Measurements from ENCODE around the gene PABPN1L.
A peak's percentile ranks its signal among the peaks of the same experiment; 100 is the strongest.

The PABPN1L gene, protein sequence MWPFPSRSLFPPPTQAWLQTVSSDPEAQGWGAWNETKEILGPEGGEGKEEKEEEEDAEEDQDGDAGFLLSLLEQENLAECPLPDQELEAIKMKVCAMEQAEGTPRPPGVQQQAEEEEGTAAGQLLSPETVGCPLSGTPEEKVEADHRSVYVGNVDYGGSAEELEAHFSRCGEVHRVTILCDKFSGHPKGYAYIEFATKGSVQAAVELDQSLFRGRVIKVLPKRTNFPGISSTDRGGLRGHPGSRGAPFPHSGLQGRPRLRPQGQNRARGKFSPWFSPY

DNA sequence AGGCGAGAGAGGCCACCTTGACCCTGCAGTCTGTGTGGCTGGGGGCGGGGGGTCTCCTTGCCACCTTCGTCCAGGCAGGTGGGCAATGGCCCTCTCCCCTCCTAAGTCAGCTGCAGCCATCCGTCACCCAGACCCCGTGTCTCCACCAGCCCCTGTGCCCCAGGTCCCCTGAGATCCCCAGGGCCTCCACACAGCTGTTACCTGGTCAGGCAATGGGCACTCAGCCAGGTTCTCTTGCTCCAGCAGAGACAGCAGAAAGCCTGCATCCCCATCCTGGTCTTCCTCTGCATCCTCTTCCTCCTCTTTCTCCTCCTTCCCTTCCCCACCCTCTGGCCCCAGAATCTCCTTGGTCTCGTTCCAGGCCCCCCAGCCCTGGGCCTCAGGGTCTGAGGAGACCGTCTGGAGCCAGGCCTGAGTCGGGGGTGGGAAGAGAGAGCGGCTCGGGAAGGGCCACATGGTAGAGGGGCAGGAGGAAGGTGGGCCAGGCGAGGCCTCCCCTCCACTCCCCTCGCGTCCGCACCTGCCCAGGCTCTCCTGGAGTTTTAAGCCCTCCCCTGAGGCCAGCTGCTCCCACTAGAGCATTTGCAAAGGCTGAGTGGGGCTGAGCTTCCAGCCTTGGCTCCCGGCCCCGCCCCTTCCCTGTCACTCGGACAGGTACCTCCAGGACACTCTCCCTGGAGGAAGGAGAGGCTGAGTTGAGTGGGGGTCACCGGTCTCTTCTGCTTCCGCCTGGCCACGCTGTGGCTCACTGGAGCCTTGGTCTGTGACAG, at the start of gene PABPN1L:
PABPN1L (minus strand) TSS at position 510 of the 770 bp plus-strand sequence; CDS start at position 456, 54 bp downstream.
- no peak for DNase-seq

DNA sequence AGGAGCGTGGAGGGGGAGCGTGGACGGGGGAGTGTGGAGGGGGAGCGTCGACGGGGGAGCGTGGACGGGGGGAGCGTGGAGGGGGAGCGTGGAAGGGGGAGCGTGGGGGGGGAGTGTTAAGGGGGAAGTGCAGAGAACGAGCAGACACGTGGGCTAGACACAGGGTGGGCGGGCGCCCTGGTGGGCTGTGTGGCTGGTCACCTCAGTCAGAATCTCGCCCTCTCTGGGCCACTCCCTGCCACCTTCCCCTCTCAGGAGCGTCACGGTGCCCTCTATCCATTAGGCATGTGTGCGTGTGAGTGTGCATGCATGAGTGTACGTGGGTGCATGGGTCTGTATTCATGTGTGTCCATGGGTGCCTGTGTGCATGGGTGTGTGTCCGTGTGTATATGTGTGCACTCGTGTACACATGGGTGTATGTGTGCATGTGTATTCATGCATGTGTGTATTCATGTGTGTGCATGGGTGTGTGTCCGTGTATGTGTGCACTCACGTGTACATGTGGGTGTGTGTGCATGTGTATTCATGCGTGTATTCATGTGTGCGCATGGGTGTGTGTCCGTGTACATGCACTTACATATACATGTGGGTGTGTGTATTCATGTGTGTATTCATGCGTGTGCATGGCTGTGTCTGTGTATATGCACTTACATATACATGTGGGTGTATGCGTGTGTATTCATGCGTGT, 49.3 kb upstream of the PABPN1L start:
- no peak for DNase-seq

DNA sequence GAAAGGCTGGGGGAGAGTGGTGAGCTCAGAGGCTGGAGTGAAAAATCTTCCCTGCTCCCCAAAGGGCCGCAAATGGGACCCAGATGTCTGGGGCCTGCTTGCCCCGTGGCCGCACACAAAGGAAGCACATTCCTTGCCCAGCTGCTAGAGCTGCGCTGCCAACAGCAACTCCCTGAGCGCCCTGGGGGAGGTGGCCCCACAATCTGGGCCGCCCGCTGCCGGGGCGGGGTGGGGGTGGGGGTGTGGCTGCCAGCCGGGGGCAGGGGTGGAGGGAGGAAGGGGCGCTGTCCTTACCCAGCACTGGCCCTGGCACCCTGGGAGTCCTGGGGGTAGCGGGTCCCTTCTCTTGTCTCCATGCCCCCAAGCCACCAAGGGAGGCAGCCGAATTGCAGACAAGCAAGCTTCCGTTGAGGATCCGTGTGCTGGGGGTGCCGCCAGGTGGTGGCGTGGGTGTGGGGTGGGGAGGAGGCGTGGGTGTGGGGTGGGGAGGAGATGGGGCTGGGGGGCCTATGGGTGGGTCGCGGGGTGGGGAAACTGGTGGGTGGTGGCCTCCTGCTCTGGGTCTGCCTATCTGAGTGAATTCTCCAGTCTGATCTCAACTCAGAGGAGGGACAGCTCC, 48.4 kb upstream of the PABPN1L start:
- no peak for DNase-seq

DNA sequence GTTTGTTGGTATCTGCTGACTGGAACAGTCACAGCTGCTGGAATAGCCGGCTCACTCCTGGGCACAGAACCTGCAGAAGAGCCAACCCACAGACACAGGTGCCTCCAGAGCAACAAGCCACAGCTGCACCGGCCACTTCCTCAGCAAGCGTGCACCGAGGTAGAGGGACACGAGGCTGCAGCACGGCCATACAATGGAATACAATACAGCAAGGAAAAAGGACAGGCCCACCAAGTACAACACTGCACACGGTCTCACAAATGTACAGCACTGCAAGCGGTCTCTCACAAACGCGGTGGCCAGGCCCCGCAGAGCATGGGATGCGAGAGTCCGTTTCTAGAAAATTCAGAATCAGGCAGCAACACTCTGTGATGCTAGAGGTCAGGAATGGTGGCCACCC, 47.4 kb upstream of the PABPN1L start:
- DNase-seq, result no peak

DNA sequence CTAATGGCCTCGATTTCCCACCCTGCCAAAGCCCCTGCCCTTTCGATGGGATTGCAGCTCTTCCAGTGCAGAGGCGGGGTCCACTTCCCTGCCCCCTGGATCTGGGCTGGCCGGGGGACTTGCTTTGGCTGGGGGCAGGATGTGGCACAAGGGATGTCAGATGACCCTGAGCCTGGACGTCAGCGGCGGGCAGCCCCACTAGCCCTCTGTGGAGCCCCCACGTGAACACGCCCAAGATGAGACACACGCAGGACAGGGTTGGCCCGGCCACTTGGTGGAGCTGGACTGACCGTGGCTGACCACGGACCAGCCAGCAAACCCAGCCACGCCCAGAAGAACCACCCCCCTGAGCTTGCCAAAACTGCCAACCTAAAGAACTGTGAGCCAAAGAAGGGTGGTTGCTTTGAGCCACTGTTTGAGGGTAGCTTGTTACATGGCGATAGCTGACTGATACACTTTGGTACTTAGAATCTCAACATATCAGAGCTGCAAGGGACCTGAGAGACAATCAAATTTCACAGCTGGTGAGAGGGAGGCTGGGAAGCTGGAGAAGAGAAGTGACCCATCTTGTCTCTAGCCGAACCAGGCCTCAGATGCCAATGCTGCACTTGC, 46.6 kb upstream of the PABPN1L start:
- no peak for DNase-seq

DNA sequence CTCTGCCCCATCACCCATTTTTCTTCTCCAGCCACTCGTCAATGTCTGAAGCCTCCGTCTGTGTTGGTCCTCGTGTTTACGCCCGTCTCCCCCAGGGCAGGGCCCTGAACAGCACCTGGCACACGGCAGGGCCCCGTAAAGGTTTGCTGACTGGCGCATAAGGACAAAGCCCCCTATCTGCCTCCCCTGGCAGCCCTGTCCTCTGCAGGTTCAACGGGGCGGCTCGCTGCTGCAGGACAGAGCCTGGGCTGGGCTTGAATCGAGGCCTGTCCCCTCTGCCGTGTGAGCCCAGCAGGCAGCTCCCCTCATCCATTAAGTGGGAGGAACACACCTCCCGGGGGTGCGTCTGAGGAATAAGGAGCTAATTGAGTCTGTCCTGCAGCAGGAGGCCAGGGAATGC, 46.1 kb upstream of the PABPN1L start:
- DNase-seq, result no peak

DNA sequence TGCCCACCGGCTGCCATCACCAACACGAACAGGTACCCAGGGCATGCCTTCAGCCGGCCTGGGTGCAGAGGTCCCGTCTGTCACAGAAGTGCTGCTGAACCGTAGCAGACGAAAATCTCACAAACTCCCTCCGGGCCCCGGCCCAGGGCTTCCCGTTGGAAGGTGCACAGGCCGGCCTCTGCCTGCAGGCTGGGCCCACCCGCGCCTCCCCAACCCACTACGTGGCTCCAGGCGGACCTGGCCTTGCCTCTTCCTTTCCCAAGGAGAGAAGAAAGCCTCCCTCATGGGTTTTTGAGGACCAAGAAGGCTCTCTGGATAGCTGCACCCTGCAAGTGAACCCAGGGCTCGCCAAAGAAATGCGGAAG, 45.5 kb upstream of the PABPN1L start:
- no peak for DNase-seq

DNA sequence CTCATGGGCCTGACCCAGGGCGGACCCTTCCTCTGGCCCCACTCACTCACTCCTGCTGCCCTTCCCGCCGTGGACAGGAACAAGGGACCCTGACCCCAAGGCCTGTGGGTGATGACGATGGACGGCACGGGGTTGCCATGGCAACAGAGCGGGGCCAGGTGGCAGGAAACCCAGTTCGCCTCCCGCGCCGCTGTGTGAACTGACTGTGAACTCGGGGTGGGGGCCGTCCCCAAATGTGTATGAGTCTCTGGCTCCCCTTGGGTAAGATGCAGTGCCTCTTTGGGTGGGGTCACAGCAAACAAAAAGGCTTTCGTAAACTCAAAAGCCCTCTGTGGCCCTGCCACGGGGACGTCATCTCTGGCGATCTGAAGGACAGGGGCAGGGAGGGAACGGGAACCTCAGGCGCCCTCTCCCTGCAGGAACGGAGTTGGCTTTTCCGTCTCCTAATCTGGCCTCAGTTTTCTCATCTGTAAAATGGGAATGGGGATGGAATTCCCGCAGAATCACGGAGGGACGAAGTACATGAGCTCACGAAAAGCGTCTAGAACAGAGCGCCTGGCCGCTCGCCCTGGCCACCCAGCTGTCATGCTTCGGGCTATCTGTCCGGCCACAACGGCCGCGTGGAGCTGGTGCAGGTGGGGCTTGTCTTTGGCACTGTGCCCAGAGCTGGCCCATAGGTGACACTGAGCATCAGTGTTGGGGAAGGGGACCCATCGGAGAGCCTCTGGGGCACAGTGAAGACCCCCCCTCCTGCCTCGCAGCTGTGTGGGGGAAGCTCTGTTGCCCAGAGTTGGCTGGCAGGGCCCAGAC, 44.9 kb upstream of the PABPN1L start:
- DNase-seq, result no peak

DNA sequence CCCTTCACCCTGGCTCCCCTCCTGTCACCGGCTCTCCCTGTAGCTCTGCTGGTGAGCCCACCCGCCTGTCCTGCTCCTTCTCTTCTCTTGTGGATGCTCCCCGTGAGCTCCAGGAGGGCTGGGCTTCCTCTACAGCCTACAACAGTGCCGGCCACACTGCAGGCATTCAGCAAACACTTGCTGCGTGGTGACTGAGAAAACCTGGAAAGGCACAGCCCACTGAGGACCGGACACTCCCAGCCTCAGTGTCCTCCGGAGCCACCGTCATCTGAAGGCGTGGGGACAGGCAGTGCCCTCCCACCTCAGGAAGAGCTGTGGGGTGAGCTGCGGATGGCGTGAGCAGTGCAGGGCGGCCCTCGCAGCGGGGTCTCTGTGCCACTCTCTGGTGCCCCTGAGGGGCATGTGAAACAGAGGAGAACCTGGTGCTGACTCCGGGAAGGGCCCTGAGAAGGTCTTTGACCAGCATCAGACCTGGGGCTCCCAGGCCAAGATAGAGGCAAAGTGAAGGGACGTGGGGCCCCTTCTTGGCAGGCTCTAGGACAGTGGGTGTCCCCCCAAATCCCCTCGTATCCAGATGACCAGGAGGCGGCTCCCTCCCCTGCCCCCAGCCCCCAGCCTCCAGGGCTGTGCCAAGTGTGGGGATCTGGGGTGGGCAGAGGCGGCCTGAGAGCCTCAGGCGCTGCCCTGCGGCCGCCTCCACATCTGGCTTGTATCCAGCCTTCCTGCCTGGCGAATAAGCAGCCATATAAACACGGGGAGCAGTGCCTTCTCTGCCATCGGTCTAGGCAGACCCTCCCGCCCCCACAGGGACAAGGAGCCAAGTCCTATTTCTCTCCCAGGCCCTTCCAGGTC, 44.0 kb upstream of the PABPN1L start:
- no peak for DNase-seq

DNA sequence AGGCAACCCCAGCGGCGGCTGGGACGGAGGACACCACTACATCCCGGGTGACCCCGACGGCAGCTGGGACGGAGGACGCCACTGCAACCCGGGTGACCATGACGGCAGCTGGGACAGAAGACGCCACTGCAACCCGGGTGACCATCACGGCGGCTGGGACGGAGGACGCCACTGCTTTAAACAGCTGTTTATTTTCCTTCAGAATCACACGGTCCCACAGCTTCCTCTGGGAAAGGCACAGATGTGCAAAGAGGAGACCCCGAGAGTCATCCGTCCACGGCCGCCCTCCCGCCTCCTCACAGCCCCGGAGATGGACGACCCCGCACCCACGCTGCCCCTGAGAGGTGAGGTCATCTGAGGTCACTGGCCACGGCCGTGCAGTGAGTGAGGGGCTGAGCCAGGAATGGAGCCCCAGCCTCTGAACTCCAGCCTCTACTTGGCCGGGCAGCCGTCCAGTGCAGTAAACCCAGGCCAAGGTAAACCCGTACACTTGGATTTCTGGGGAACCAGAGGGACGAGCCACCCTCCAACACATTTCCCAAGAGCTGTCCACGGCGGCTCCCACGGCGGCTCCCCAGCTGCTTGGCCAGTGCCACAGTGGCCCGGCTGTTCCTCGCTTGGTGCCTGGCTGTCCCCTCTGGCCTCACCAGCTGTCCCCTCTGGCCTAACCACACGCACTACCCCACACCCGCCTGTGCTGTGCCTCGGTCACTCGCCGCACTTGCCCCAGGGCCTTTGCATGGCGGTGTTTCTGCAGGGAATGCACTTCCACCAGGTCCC, 43.2 kb upstream of the PABPN1L start:
- no peak for DNase-seq

DNA sequence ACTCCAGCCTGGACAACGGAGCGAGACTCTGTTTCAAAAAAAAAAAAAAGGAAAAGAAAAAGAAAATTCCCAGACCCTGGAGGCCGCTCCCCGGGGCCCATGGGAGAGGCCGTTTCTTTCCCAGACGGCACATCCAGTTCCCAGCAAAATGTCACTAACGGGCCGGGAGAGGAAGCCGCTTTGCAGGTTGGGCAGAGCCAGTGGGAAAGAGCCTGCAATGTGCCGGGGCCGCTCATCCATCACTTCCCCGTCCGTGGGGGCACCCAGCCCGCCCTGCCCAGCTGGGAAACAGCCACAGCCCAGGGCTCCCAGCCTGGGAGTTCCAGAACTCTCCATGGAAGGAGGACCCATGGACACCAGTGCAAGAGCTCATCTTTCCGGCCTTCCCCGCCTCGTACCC, 41.8 kb upstream of the PABPN1L start:
- DNase-seq, result no peak

DNA sequence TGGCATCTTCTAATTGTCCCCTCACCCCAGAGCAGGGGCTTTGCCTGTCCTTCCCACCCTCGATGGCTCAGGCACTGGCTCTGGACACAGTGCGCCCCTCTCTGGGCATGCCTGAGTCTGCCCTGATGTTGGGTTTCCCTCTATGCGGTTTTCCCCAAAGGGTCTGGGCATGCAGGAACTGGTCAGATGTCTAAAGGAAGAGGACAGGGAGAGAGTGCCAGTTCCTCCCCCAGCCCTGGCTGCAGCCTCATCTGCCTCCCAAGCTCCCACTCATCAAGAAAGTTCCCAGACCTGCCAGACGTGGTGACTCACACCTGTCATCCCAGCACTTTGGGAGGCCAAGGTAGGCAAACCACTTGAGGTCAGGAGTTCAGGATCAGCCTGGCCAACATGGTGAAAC, 41.3 kb upstream of the PABPN1L start:
- DNase-seq, result no peak

DNA sequence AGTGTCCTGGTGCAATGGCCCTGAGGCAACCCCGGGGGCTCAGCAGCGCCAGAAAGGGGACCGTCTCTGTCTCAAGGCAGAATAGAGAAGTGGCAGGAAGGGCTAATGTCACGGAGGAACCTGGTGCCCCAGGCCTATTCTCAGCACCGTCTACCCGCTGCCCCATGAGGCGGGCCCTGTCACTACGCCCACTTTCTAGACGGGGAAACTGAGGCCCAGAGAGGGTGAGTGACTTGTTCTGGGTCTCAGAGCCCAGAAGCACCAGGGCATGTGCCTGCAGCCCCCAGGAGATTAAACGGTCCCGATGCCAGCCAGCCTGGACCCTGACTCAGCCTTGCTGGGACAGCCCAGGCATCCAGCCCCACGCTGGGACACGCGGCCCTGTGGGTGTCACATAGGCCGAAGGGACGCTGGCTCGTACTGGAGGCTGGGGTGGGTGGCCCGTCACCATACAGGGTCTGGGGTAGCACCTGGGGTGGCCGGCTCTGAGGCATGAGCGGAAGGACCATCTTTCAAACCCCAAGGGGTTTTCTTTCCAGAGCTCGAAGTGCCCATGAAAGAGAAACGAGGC, 40.2 kb upstream of the PABPN1L start:
- no peak for DNase-seq

DNA sequence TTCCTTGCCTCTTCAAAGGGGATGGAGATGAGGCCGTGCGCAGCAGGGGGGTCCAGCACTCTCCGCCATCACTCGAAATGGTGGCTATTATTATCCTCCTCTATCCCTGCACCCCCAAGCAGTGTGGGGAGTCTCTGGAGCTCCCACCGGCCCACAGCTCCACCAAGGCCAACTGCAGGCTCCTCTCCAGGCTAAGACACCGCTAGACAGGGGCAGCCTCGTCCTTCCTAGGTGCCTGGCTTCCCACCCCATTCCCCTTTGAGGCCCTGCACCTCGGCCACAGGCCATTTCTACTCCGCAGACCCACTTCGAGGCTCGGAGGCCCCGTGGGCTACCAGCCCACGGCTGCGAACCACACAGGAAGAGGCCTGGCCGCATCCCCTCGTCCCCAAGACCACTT, 39.6 kb upstream of the PABPN1L start:
- no peak for DNase-seq

DNA sequence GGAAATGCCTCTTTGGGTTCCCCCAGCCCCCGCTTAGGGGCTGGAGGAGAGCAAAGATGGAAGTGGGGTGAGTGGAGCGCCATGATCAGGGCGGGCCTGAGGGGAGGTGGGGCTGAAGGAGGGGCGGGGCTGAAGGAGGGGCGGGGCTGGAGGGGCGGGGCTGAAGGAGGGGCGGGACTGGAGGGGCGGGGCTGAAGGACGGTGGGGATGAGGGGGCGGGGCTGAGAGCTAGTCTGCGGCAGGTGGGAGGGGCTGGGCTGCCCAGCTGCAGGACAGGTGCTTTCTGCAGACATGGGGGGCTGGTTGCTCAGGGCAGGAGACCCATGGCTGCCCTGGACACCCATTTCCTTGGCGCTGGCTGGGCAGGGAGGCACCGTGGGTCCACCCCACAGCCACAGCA, 39.1 kb upstream of the PABPN1L start:
- peak in 1 of 2 donors; percentile 34 for DNase-seq

DNA sequence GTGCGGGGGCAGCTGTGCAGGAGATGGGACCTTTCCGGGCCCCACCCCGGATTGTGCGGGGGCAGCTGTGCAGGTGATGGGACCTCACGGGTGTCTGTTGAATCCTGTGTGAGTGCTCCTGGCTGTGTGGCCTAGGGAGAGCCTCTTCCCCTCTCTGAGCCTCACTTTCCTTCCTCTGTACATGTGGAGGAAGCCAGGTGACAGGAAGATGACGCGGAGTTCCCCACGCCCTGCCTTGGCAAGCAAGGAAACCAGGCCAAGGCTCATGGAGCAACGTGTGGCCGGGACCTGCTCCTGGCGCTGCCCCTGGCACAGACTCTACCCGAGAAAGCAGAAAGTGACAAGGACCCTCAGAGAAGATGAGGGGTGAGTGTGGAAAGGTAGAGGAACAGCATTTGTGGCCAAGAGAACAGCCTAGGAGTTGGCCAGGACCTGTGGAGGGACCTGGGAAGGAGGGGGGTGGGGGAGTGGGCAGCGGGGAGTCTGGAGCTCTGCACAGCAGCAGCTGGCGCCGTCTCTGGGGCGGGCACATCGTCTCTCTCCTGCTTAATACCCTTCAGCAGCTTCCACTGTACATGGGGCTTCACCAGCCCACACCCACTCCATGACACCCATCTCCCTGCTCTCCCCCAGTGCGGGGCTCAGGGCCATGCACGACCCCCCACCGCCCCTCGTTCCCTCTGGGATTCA, 38.4 kb upstream of the PABPN1L start:
- no peak for DNase-seq

DNA sequence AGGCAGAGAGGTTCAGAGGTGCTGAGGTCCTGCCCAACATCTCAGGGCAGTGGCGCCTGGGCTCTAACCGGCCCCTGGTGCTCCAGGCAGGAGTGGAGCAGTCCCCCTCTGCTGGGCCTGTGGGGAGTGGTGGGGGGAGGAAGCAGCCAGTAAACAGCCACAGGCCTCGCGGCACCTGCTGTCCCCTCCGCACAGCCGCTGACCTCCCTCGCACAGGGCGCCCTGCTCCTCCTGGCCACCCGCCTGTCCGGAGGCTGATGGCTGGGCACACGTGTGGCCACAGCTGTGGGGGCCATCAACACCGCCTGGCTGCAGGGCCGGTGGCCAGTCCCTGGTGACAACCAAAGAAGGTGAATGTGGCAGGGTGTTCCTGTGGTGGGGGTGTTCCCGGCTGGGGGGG, 36.8 kb upstream of the PABPN1L start:
- no peak for DNase-seq

DNA sequence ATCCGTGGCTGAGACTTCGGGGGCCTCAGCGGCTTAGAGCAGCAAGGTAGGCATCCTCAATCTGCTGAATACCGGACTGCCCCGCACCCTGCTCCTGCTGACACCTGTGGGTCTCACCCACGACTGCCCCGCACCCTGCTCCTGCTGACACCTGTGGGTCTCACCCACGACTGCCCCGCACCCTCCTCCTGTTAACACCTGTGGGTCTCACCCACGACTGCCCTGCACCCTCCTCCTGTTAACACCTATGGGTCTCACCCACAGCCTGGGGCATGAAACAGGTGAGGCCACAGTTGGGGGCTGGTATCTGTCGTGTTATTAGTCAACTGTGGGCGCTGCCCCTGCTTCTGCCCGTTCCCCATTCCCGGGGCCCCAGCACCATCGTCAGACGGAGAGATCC, 36.3 kb upstream of the PABPN1L start:
- no peak for DNase-seq

DNA sequence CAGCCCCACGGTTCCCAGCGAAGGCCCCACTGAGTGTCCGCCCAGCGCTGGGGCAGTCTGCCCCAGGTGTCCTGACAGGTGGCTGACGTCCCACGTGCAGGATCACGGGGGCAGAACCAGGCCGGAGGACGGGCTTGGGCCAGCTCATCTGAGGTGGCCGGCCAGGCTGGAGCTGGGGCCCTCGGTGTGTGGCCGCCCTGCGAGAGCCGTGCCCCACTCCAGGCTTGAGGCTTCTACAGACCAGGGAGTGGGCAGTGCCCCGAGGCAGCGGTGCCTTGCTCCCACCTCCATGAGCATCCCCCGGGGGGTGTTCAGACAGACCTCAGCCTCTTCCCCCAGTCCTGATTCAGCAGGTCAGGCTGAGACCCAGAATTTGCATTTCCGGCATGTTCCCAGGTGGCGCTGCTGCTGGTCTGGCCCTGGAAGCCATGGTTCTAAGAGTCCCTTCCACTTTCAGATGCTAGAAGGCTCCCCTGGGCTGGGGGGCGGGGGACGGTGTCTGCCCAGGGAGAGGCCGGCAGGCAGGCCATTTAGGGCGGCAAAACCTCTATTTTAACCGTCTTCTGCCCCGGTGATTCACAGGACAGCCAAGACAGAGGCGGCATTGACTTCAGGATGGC, 35.4 kb upstream of the PABPN1L start:
- no peak for DNase-seq
